SK-N-SH (cell line): Measurements from ENCODE around the gene MAP2K2. TPM values are rescaled to one million over a fixed set of nuclear protein-coding genes. Genes with fewer than 3 reads are reported as not detected.

Experiments used
- CTCF ChIA-PET: fragments of 300-600, 350-600 bp; formaldehyde crosslinking; extraction: SDS; loops from one replicate; lab custom pipeline; 2021; lab: Yijun Ruan, JAX
- POLR2A ChIA-PET: fragments of 350-600 bp; sonication (Branson Sonifier 250); formaldehyde crosslinking; extraction: SDS; loops from one replicate; lab custom pipeline; 2020; ENCODE audit warnings: antibody characterized with exemption, inconsistent platforms; lab: Yijun Ruan, JAX
- DNase-seq: peaks from one replicate; pipeline ENCODE4 v3.0.0; 2012
- H2AFZ ChIP-seq: fragments of 200-600 bp; sonication (generic); 2 replicates; pipeline ENCODE4 v1.8.1; 2016; ENCODE audit warnings: antibody characterized with exemption, mild to moderate bottlenecking, low read depth
- H3F3A ChIP-seq: fragments of 200-600 bp; sonication (generic); replicated peaks from 2 replicates; pipeline ENCODE3; 2016; ENCODE audit warnings: antibody characterized with exemption, mild to moderate bottlenecking; ENCODE audit not compliant: insufficient read depth
- H3K27ac ChIP-seq, 2 experiments: fragments of 200-500 bp in 1 of 2; fragments of 200-600 bp in 1 of 2; sonication (Bioruptor generic) in 1 of 2; sonication (generic), shearing (Covaris generic) in 1 of 2; 2 replicates each; pipeline versions ENCODE4 v1.5.1 to v1.6.1; 2014 to 2016; ENCODE audit warnings: low read depth in 2 of 2, inconsistent platforms in 1 of 2, low read length in 1 of 2, mild to moderate bottlenecking in 1 of 2, mixed read lengths in 1 of 2
- H3K27me3 ChIP-seq: fragments of 200-600 bp; sonication (generic), shearing (Covaris generic); 2 replicates; pipeline ENCODE4 v1.6.1; 2016; ENCODE audit warnings: mixed run types; ENCODE audit not compliant: insufficient read depth
- H3K36me3 ChIP-seq, 2 experiments: fragments of 200-500 bp in 1 of 2; fragments of 200-600 bp in 1 of 2; sonication (Bioruptor generic) in 1 of 2; sonication (generic) in 1 of 2; replicated peaks in 1 of 2; 2 replicates each; pipeline versions ENCODE3 to v1.5.1; 2014 to 2016; ENCODE audit warnings: low read length in 1 of 2, mild to moderate bottlenecking in 1 of 2; ENCODE audit not compliant: insufficient read depth in 2 of 2, control insufficient read depth in 1 of 2
- H3K4me1 ChIP-seq, 2 experiments: fragments of 200-500 bp in 1 of 2; fragments of 200-600 bp in 1 of 2; sonication (Bioruptor generic) in 1 of 2; sonication (generic), shearing (Covaris generic) in 1 of 2; 2 replicates each; pipeline versions ENCODE4 v1.5.1 to v1.6.1; 2014 to 2016; ENCODE audit warnings: low read depth in 1 of 2, low read length in 1 of 2, mixed run types in 1 of 2; ENCODE audit not compliant: insufficient read depth in 2 of 2, control insufficient read depth in 1 of 2
- H3K4me2 ChIP-seq: fragments of 200-600 bp; sonication (generic), shearing (Covaris generic); 2 replicates; pipeline ENCODE4 v1.6.1; 2017; ENCODE audit warnings: mixed run types
- H3K4me3 ChIP-seq, 2 experiments: fragments of 200-500 bp in 1 of 2; fragments of 200-600 bp in 1 of 2; sonication (Bioruptor generic) in 1 of 2; sonication (generic), shearing (Covaris generic) in 1 of 2; 2 replicates each; pipeline versions ENCODE4 v1.5.1 to v1.8.1; 2014 to 2016; ENCODE audit warnings: low read depth in 2 of 2, inconsistent platforms in 1 of 2, low read length in 1 of 2, mild to moderate bottlenecking in 1 of 2, mixed read lengths in 1 of 2, moderate library complexity in 1 of 2
- H3K79me2 ChIP-seq: fragments of 200-600 bp; sonication (generic); 2 replicates; pipeline ENCODE4 v1.8.1; 2017; ENCODE audit warnings: mild to moderate bottlenecking; ENCODE audit not compliant: insufficient read depth
- H3K9ac ChIP-seq: fragments of 200-600 bp; sonication (generic); 2 replicates; pipeline ENCODE4 v1.6.1; 2017; ENCODE audit warnings: mixed run types
- H3K9me2 ChIP-seq: fragments of 200-600 bp; sonication (generic); 2 replicates; pipeline ENCODE4 v1.6.1; 2017; ENCODE audit warnings: mixed run types
- H3K9me3 ChIP-seq: fragments of 200-600 bp; sonication (generic); 2 replicates; pipeline ENCODE4 v1.6.1; 2017; ENCODE audit warnings: mixed run types, mild to moderate bottlenecking, moderate library complexity
- H4K20me1 ChIP-seq: fragments of 200-600 bp; sonication (generic); 2 replicates; pipeline ENCODE4 v1.6.1; 2017; ENCODE audit warnings: mild to moderate bottlenecking, mixed run types; ENCODE audit not compliant: insufficient read depth
- CTCF ChIP-seq: fragments of 200-600 bp; sonication (generic); IDR thresholded peaks from 2 replicates; pipeline ENCODE4 v1.6.1; 2017; ENCODE audit warnings: antibody characterized with exemption, mild to moderate bottlenecking, moderate library complexity
- EP300 ChIP-seq, 2 experiments: IDR thresholded peaks; 2 replicates each; pipeline versions ENCODE4 v1.4.0 to v1.6.1; 2012; ENCODE audit warnings: borderline replicate concordance in 1 of 2, low read depth in 1 of 2, low read length in 1 of 2
- EZH2phosphoT487 ChIP-seq: fragments of 200-600 bp; sonication (generic); IDR thresholded peaks from 2 replicates; pipeline ENCODE4 v1.6.1; 2017; ENCODE audit warnings: low read depth, mixed run types, mild to moderate bottlenecking, antibody characterized with exemption, moderate library complexity, borderline replicate concordance
- FOXM1 ChIP-seq: IDR thresholded peaks from 2 replicates; pipeline ENCODE4 v1.4.0; 2012; ENCODE audit warnings: low read depth, mild to moderate bottlenecking
- JUND ChIP-seq: IDR thresholded peaks from 2 replicates; pipeline ENCODE4 v1.4.0; 2012
- MAX ChIP-seq: IDR thresholded peaks from 2 replicates; pipeline ENCODE4 v1.4.0; 2012; ENCODE audit warnings: low read depth
- MEF2A ChIP-seq: IDR thresholded peaks from 2 replicates; pipeline ENCODE4 v1.4.0; 2012; ENCODE audit warnings: low read depth, borderline replicate concordance
- MXI1 ChIP-seq: IDR thresholded peaks from 2 replicates; pipeline ENCODE4 v1.6.1; 2012; ENCODE audit warnings: mild to moderate bottlenecking, low read depth, low read length, improper control_type of control experiment
- NFIC ChIP-seq: IDR thresholded peaks from 2 replicates; pipeline ENCODE4 v1.4.0; 2012; ENCODE audit warnings: borderline replicate concordance
- NRF1 ChIP-seq: IDR thresholded peaks from 2 replicates; pipeline ENCODE4 v1.6.1; 2012; ENCODE audit warnings: low read depth, mild to moderate bottlenecking, low read length
- POLR2AphosphoS5 ChIP-seq: IDR thresholded peaks from 2 replicates; pipeline ENCODE4 v1.6.1; 2012; ENCODE audit warnings: low read depth, low read length
- RFX5 ChIP-seq: IDR thresholded peaks from 2 replicates; pipeline ENCODE4 v1.6.1; 2012; ENCODE audit warnings: mild to moderate bottlenecking, improper control_type of control experiment, low read length
- SMC3 ChIP-seq: IDR thresholded peaks from 2 replicates; pipeline ENCODE4 v1.6.1; 2012; ENCODE audit warnings: low read depth, low read length, improper control_type of control experiment
- TCF12 ChIP-seq: IDR thresholded peaks from 2 replicates; pipeline ENCODE4 v1.4.0; 2012
- USF1 ChIP-seq: IDR thresholded peaks from 2 replicates; pipeline ENCODE4 v1.4.0; 2012; ENCODE audit warnings: low read depth, borderline replicate concordance
- USF2 ChIP-seq: fragments of 150-350 bp; IDR thresholded peaks from 2 replicates; pipeline ENCODE4 v1.6.1; 2017; ENCODE audit warnings: antibody characterized with exemption, low read length, low read depth, borderline replicate concordance
- WGBS: methylation state at CpG from one replicate; pipeline ENCODE4 v1.1.6; 2017; ENCODE audit warnings: low lambda C conversion rate; 5-methylcytosine and 5-hydroxymethylcytosine counted together
- polyA plus RNA-seq, 3 experiments: library from polyadenylated mRNA; depleted of rRNA; stranded (reverse); fragments of >200 nt; gene quantifications; 2 replicates each; pipeline ENCODE4 v1.2.3, GENCODE V29; 2012

The MAP2K2 gene
- polyA plus RNA-seq, 1 of the 3 experiments (the other 2 are of a cell fraction), result 114 TPM

- WGBS, result 93% methylated on average over 16 of the region's 42 CpGs
- no peak overlapping the region for H3K27ac ChIP-seq
- peaks cover 3 to 15% of the 10 kb centered on the region in 2 experiments for H3K36me3 ChIP-seq
- no peaks in the 10 kb centered on the region for H3K9me2 ChIP-seq
- H2AFZ ChIP-seq, result no peak overlapping the region
- H3K79me2 ChIP-seq, result peaks cover 100% of the 10 kb centered on the region
- peaks cover 99% of the 10 kb centered on the region for H4K20me1 ChIP-seq
- H3F3A ChIP-seq, result peaks cover 19% of the 10 kb centered on the region
- no peaks in the 10 kb centered on the region for H3K27me3 ChIP-seq
- ChIA-PET POLR2A (no interaction called here), CTCF (no interaction called here)
- TF ChIP-seq MEF2A (no peak), USF2 (no peak), MAX (no peak), EP300 (IDR thresholded peaks at IDR 0.05; ENCODE audit: borderline replicate concordance in 1 of 2, low read depth in 1 of 2, low read length in 1 of 2) (no peak), JUND (no peak), EZH2phosphoT487 (no peak), CTCF (no peak), MXI1 (no peak), TCF12 (no peak)
- H3K4me2 ChIP-seq, result no peak overlapping the region
- H3K9me3 ChIP-seq, result no peaks in the 10 kb centered on the region
- no peak overlapping the region for H3K4me3 ChIP-seq
- no peak overlapping the region for H3K9ac ChIP-seq
- peaks cover 6 to 10% of the 10 kb centered on the region in 2 experiments; a peak in 2 of 4 replicates for H3K4me1 ChIP-seq
- no peak for DNase-seq
Observed at GRCh38 chr19:4059891-4060620, 63.9 kb downstream of the MAP2K2 start.

GRCh38 chr19:4059453-4059871 lies 64.5 kb downstream of the MAP2K2 start:
- Histone ChIP-seq H3K36me3 (peaks cover 3 to 21% of the 10 kb centered on the region in 2 experiments), H3K9me2 (no peaks in the 10 kb centered on the region), H3K9me3 (no peaks in the 10 kb centered on the region), H3K27ac (no peak overlapping the region; a peak in 1 of 4 replicates), H3K27me3 (no peaks in the 10 kb centered on the region), H3K4me3 (no peak overlapping the region), H3F3A (peaks cover 19% of the 10 kb centered on the region), H3K79me2 (peaks cover 100% of the 10 kb centered on the region), H4K20me1 (peaks cover 100% of the 10 kb centered on the region), H3K9ac (peak overlapping the region; percentile 18; the same call in 1 of the 2 replicates), H3K4me1 (peaks cover 6 to 10% of the 10 kb centered on the region in 2 experiments; a peak in 2 of 4 replicates), H3K4me2 (peak overlapping the region; percentile 62; the same call in 1 of the 2 replicates), H2AFZ (no peak overlapping the region)
- ChIA-PET CTCF (no interaction called here), POLR2A (no interaction called here)
- WGBS, result 90% methylated on average over 6 of the region's 19 CpGs
- TF ChIP-seq USF1, result no peak
- TF ChIP-seq POLR2AphosphoS5, result no peak
- no peak for TF ChIP-seq FOXM1
- TF ChIP-seq MEF2A, result no peak
- TF ChIP-seq EZH2phosphoT487, result no peak
- TF ChIP-seq MAX, result no peak
- TF ChIP-seq NRF1, result no peak
- no peak for TF ChIP-seq RFX5
- no peak for TF ChIP-seq SMC3
- no peak for TF ChIP-seq MXI1
- TF ChIP-seq NFIC, result no peak
- TF ChIP-seq EP300 (IDR thresholded peaks at IDR 0.05; ENCODE audit: borderline replicate concordance in 1 of 2, low read depth in 1 of 2, low read length in 1 of 2), result no peak
- DNase-seq, result no peak
